Thymus (tissue), 11 donors: ENCODE results near the gene TNFRSF19. TPM values are rescaled to one million over a fixed set of nuclear protein-coding genes. Genes with fewer than 3 reads are reported as not detected.
"Not testable (repeated sequence)": the region's sequence is repeated elsewhere in the genome, so short reads cannot be mapped to it uniquely, and the experiment has no call there.

Experiments
- DNase-seq, 9 donors: peaks; one replicate each; pipeline ENCODE4 v3.0.0-alpha.2; 2013; ENCODE audit warnings: low spot score in 9 of 9, low read depth in 6 of 9, missing footprints in 1 of 9
- H3K27ac ChIP-seq, 2 donors: one replicate each; pipeline ENCODE4 v1.5.1; 2013; ENCODE audit warnings: control low read depth in 1 of 2, low read depth in 1 of 2, low read length in 1 of 2, mild to moderate bottlenecking in 1 of 2, moderate library complexity in 1 of 2
- H3K27me3 ChIP-seq, 2 donors: one replicate each; pipeline ENCODE4 v1.5.1; 2013; ENCODE audit warnings: low read length in 1 of 2; ENCODE audit not compliant: control insufficient read depth in 2 of 2, insufficient read depth in 1 of 2
- H3K36me3 ChIP-seq, 2 donors: one replicate each; pipeline ENCODE4 v1.5.1; 2013; ENCODE audit warnings: low read length in 1 of 2, mild to moderate bottlenecking in 1 of 2, moderate library complexity in 1 of 2; ENCODE audit not compliant: control insufficient read depth in 2 of 2, insufficient read depth in 2 of 2
- H3K4me1 ChIP-seq, 2 donors: one replicate each; pipeline ENCODE4 v1.5.1; 2013; ENCODE audit warnings: low read length in 2 of 2; ENCODE audit not compliant: control insufficient read depth in 2 of 2, insufficient read depth in 2 of 2
- H3K4me3 ChIP-seq, 2 donors: one replicate each; pipeline ENCODE4 v1.5.1; 2013; ENCODE audit warnings: low read length in 2 of 2, control low read depth in 1 of 2, mild to moderate bottlenecking in 1 of 2
- H3K9me3 ChIP-seq, 2 donors: one replicate each; pipeline ENCODE4 v1.5.1; 2013; ENCODE audit warnings: low read length in 1 of 2, mild to moderate bottlenecking in 1 of 2; ENCODE audit not compliant: control insufficient read depth in 2 of 2, insufficient read depth in 1 of 2
- WGBS: extraction: QIAGEN DNeasy Blood & Tissue Kit; methylation state at CpG from one replicate; pipeline ENCODE4 v1.1.7; 2013; 5-methylcytosine and 5-hydroxymethylcytosine counted together
- polyA plus RNA-seq: library from polyadenylated mRNA; stranded (reverse); fragments of 200-250 nt; gene quantifications from one replicate; pipeline ENCODE4 v1.2.3, GENCODE V29; 2013
- total RNA-seq: library from RNA; stranded (reverse); fragments of 120-200 nt; gene quantifications from one replicate; pipeline ENCODE4 v1.2.4, GENCODE V29; 2013
- donor health status: healthy.

The TNFRSF19 gene
- total and polyA plus RNA-seq, 2 donors = 7.6 to 8.5 TPM

DNA sequence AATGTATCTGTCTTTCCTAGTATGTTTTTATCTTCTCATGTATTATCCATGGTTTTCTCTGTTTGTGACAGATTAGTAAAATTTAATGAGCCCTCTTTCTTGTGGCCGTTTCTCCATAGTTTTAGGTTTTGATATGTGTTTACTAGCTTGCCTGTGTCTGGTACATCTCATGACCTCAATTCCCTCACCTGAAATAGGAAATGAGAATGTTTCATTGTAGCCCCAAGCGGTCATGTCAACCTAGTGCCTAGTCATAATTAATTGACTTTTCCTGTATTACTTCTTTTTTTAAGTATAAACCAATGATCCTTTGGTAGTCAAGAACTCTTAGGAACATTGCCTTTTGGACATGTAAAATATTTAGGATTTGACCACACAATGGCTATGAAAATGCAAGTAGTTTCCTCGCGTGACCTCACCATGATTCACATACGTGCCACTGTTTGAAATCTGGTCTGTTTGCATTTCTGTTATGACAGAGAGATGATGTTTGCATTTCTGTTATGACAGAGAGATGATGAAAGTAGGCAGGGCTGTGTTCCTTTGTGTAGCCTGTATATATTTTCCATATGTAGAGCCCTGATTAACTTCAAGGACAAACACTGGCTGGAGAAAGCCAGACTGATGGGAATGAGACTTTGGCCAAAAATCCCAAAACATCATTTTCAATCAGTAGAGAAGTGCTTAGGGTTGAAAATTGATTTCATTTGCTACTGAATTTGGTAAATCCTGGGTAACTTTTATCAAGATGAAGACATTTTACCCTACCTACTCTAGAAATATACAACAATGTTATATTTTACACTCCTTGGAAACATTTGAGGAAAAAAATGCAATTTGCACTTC, 104.8 kb downstream of the TNFRSF19 start:
- Histone ChIP-seq H3K27me3 (no peaks in the 10 kb centered on the region), H3K27ac (no peak overlapping the region), H3K4me1 (no peaks in the 10 kb centered on the region), H3K9me3 (peaks cover 0 to 4% of the 10 kb centered on the region in 2 donors), H3K36me3 (no peaks in the 10 kb centered on the region), H3K4me3 (no peak overlapping the region)
- 95% methylated on average over 5 of the region's 5 CpGs for WGBS
- no peak for DNase-seq

DNA sequence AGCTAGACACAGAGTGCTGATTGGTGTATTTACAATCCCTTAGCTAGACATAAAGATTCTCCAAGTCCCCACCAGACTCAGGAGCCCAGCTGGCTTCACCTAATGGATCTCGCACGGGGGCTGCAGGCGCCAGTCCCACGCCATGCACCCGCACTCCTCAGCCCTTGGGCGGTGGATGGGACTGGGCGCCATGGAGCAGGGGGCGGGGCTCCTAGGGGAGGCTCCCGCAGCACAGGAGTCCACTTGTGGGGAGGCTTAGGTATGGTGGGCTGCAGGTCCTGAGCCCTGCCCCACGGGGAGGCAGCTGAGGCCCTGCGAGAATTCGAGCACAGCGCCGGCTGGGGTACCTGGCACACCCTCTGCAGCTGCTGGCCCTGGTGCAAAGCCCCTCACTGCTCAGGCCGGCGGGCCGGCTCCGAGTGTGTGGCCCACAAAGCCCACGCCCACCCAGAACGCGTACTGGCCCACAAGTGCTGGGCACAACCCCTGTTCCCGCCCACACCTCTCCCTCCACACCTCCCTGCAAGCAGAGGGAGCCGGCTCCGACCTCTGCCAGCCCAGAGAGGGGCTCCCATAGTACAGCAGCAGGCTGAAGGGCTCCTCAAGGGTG, 107.6 kb downstream of the TNFRSF19 start:
- not testable (repeated sequence) for H3K4me3 ChIP-seq, H3K9me3 ChIP-seq, H3K36me3 ChIP-seq, H3K27ac ChIP-seq, DNase-seq, H3K27me3 ChIP-seq, H3K4me1 ChIP-seq
- WGBS = 94% methylated on average over 24 of the region's 24 CpGs

DNA sequence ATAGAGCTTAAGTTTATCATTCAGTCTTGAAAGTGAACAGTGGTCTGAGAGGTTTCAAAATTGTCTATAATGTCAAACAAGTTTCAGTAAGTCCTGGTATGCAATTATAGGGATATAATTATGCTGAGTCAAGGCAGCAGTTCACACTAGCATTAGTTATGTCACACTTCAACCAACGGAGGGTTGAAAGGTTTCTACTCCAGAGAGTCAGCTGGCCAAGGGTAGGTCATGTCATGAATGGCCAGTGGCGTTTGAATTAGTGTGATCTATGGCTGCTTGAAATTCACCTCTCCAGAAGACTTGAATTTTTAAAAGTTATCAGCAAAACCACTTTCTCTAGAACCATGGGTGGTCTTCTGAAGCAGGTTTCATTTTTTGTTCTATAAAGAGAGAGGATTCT, 108.6 kb downstream of the TNFRSF19 start:
- 86% methylated on average over 2 of the region's 2 CpGs for WGBS
- no peak for DNase-seq
- Histone ChIP-seq H3K27ac (no peak overlapping the region), H3K4me3 (no peak overlapping the region), H3K9me3 (peaks cover 0 to 6% of the 10 kb centered on the region in 2 donors), H3K36me3 (no peaks in the 10 kb centered on the region), H3K4me1 (no peaks in the 10 kb centered on the region), H3K27me3 (no peaks in the 10 kb centered on the region)

DNA sequence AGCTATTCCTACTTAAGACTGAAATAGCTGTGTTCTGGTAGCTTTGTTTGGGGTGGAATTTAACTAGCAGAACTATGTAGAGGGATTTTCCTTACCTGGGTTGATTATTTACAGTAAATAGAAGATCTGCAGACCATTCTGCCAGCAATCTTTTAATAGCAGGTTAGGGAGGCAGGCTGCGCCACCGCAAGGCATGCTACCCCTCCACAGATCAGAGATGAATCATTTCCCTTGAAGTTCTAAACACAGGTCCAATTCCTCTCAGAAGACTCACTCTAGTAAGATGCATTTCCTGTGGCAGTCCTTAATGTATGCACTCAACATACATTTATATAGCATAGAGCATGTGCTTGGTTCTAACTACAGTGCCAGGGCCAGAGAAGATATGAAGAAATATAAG, 109.0 kb downstream of the TNFRSF19 start:
- Histone ChIP-seq H3K4me3 (no peak overlapping the region), H3K9me3 (peaks cover 0 to 6% of the 10 kb centered on the region in 2 donors), H3K27ac (no peak overlapping the region), H3K27me3 (no peaks in the 10 kb centered on the region), H3K36me3 (no peaks in the 10 kb centered on the region), H3K4me1 (no peaks in the 10 kb centered on the region)
- DNase-seq = peak in 4 of 9 donors; percentile 8 to 57 (median 17)
- 84% methylated on average over 2 of the region's 2 CpGs for WGBS

DNA sequence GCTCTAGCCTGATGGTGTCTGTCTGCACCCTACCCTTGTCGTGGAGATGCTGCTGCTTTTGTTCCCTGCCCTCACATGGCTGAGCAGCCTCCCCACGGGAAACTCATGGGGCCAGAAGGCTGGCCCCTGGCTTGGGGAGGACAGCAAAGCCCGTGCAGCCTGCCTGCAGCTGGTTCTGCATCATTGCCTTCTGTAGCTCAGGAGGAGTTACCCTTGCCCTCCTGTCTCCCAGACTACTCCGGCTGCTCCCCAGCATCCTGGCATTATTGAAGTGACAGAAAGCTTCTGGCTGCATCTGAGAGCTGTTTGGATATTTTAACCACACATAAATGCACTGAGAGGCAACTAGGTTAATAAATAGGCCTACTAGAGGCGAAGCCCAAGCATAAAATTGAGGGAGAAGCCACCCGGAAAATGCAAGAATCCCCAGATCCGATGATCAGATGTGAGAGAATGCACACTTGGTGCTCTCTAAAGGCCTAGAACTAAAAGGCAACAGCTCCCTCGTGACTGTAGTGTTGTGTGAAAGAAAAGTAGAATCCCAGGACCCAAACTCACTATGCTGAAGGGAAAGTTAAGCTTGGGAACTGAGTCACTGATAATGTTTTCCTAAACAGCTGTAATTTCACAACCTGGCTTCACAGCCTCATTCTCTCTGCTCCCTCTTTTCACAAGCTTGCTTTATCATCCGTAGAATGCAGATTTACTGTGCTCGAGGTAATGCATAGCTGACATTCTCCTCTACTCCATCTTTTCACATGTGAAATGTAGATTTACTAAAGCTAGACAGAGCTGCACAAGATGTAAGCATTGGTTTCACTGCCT, 110.8 kb downstream of the TNFRSF19 start:
- no peaks in the 10 kb centered on the region for H3K27me3 ChIP-seq
- peaks cover 0 to 6% of the 10 kb centered on the region in 2 donors for H3K9me3 ChIP-seq
- no peak for DNase-seq
- WGBS = 95% methylated on average over 10 of the region's 10 CpGs
- H3K4me3 ChIP-seq = no peak overlapping the region
- no peak overlapping the region for H3K27ac ChIP-seq
- no peaks in the 10 kb centered on the region for H3K36me3 ChIP-seq
- H3K4me1 ChIP-seq = no peaks in the 10 kb centered on the region

DNA sequence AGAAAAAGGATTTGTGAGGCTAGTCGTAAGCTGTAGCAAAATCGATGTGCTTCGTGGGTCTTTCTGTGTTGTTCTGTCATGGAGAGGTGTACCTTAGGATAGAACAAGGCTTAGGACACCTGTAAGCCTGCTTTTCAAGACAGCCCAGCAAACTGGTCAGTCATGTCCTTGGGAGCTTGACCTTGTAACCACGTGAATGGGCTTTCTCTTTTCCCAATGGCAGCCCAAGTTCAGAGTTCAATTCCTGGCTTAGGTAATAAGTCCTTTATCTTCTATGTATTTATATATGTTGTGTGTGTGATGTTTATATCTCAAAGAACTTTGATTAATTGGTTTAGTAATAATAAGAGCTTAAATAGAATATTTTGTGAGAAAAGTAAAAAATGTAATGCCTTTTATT, 112.9 kb downstream of the TNFRSF19 start:
- Histone ChIP-seq H3K27ac (no peak overlapping the region), H3K4me1 (no peaks in the 10 kb centered on the region), H3K9me3 (peaks cover 0 to 2% of the 10 kb centered on the region in 2 donors), H3K4me3 (no peak overlapping the region), H3K36me3 (no peaks in the 10 kb centered on the region), H3K27me3 (no peaks in the 10 kb centered on the region)
- no peak for DNase-seq
- 86% methylated on average over 4 of the region's 4 CpGs for WGBS

DNA sequence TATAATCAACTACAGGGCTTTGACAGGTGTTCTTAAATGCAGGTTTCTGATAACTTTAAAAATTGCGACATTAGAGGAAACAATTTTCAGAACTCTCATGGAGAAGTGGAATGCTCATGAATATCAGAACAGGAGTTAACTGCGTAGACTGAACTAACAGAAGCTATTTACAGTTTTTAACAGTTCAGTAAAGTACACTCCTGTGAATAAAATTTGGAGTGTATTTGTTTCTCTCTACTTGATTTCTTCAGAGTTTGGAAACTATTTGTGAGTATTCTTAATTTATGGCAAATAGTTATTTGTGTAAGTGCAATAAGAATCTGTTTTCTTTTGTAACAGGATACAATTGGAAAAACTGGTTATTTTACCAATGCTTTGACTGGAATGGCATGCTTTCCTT, 114.4 kb downstream of the TNFRSF19 start:
- peak in 1 of 9 donors; percentile 10 for DNase-seq
- no peaks in the 10 kb centered on the region for H3K36me3 ChIP-seq
- no peak overlapping the region for H3K27ac ChIP-seq
- H3K9me3 ChIP-seq = peaks cover 0 to 2% of the 10 kb centered on the region in 2 donors
- H3K4me1 ChIP-seq = no peaks in the 10 kb centered on the region
- H3K4me3 ChIP-seq = no peak overlapping the region
- no peaks in the 10 kb centered on the region for H3K27me3 ChIP-seq
- WGBS = 95% methylated on average over 2 of the region's 2 CpGs

DNA sequence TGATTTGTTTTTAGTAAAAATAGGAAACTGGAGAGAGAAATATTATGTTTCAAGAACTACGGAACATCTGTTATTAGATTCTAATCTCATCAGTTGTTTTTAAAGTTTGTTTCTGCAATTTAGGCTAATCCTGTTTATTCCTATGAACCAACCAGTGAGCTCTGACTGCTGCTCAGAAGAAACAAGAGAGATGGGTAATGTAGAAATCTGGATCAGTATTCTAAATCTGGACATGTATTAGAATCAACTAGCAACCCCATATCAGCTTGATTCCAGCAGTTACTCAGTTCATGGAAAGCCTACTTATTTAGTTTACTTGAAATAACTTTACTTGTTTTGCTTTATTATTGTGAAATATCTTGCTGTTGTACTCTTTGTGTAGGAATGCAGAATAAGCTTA, 115.2 kb downstream of the TNFRSF19 start:
- WGBS = 98% methylated on average over 1 of the region's 1 CpG
- Histone ChIP-seq H3K27ac (no peak overlapping the region), H3K36me3 (no peaks in the 10 kb centered on the region), H3K9me3 (peaks cover 0 to 2% of the 10 kb centered on the region in 2 donors), H3K4me1 (no peaks in the 10 kb centered on the region), H3K4me3 (no peak overlapping the region), H3K27me3 (no peaks in the 10 kb centered on the region)
- no peak for DNase-seq

DNA sequence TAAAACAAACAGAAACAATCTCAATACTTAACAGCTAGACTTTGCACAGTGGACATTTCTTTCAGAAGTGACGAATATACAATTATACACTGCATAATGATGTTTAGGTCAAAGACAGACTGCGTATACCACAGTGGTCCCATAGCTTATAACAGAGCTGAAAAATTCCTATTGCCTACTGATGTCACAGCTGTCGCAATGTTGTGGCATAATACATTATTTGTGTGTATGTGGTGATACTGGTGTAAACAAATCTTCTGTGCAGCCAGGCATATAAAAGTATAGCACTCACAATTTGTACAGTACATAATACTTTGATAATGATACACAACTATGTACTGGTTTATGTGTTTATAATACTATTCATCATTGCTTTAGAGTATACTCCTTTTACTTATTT, 116.7 kb downstream of the TNFRSF19 start:
- Histone ChIP-seq H3K36me3 (no peaks in the 10 kb centered on the region), H3K27ac (no peak overlapping the region), H3K27me3 (no peaks in the 10 kb centered on the region), H3K4me3 (no peak overlapping the region), H3K9me3 (peaks cover 0 to 2% of the 10 kb centered on the region in 2 donors), H3K4me1 (no peaks in the 10 kb centered on the region)
- no peak for DNase-seq
- WGBS = 96% methylated on average over 3 of the region's 3 CpGs
